ENCODE results near the gene DBNDD1.

DBNDD1 gene

DNA sequence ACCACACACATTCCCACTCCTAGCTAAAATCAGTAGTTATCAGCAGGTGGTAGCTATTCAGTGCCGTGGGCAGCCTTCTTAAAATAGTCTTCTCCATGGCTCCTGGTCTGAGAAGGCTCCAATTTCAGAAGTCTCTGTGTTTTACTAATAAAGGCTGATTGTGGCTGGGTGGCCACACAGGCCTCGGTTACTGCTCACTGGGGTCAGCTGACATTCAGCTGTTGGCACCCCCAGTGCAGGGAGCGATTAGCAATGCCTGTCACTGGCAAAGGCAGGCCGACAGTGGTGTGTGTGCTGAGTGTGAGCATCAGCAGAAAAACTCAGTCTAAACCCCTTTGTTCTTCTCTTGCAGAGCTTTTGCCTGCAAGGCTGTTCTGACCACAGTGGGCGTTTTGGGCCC lies 16.6 kb upstream of the DBNDD1 start:
- DNase-seq (ENCODE audit: low read depth in 2 of 2) = no peak

DNA sequence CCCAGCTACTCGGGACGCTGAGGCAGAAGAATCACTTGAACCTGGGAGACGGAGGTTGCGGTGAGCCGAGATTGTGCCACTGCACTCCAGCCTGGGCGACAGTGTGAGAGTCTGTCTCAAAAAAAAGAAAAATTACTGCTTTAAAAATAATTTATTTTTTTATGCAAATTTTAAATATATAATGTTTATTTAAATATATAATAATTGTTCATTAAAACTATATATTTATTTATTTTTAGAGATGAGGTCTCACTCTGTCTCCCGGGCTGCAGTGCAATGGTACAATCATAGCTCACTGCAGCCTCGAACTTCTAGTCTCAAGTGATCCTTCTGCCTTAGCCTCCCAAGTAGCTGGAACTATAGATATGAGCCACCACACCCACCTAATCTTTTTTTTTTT lies 15.2 kb upstream of the DBNDD1 start:
- DNase-seq (ENCODE audit: low read depth in 2 of 2) = no peak

DNA sequence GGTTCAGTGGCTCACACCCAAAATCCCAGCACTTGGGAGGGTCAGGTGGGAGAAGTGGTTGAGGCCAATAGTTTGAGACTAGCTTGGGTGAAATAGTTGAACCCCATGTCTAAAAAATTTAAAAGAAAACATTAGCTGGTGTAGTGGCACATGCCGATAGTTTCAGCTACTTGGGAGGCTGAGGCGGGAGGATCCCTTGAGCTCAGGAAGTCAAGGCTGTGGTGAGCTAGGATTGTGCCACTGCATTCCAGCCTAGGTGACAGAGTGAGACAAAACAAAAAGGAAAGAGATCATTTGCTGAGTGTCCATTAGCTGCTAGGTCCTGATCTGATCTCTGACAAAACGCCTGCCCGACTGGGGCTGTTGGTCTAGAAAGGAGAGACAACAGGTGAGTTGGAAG lies 14.1 kb upstream of the DBNDD1 start:
- no peak for DNase-seq (ENCODE audit: low read depth in 2 of 2)

DNA sequence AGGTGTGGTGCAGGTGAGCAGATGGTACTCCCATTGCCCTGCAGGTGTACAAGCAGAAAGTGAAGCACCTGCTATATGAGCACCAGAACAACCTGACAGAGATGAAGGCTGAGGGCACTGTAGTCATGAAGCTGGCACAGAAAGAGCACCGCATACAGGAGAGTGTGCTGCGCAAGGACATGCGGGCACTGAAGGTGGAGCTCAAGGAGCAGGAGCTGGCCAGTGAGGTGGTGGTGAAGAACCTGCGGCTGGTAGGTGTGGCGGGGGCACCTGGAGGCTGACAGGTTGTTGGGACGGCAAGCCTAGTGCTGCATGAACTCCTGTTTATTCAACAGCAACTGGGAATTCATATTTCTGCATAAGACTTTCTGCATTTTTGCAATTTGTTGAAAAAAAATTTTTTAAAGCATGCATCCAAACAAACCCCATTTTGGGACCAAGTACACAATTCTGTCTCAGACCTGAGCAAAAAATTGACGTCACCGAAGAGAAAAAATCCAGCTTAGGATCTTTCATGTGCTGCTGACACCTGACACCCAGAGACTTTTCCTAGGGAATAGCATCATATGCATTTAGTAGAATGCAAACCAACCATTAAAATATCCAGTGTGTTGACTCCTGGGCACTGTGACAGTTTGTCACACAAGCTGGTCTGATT lies 13.5 kb upstream of the DBNDD1 start:
- DNase-seq (ENCODE audit: low read depth in 2 of 2) = no peak

DNA sequence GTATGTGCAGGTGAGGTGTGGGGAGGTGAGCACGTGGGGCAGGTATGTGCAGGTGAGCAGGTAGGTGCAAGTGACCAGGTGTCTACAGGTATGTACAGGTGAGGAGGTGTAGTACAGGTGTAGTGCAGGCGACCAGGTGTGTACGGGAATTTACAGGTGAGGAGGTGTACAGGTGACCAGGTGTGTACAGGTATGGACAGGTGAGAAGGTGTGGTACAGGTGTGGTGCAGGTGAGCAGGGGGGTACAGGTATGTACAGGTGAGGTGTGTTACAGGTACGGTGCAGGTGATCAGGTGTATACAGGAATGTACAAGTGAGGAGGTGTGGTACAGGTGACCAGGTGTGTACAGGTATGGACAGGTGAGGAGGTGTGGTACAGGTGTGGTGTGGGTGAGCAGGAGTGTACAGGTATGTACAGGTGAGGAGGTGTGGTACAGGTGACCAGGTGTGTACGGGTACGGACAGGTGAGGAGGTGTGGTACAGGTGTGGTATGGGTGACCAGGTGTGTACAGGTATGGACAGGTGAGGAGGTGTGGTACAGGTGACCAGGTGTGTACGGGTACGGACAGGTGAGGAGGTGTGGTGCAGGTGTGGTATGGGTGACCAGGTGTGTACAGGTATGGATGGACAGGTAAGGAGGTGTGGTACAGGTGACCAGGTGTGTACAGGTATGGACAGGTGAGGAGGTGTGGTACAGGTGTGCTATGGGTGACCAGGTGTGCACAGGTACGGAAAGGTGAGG lies 12.8 kb upstream of the DBNDD1 start:
- no peak for DNase-seq (ENCODE audit: low read depth in 2 of 2)

DNA sequence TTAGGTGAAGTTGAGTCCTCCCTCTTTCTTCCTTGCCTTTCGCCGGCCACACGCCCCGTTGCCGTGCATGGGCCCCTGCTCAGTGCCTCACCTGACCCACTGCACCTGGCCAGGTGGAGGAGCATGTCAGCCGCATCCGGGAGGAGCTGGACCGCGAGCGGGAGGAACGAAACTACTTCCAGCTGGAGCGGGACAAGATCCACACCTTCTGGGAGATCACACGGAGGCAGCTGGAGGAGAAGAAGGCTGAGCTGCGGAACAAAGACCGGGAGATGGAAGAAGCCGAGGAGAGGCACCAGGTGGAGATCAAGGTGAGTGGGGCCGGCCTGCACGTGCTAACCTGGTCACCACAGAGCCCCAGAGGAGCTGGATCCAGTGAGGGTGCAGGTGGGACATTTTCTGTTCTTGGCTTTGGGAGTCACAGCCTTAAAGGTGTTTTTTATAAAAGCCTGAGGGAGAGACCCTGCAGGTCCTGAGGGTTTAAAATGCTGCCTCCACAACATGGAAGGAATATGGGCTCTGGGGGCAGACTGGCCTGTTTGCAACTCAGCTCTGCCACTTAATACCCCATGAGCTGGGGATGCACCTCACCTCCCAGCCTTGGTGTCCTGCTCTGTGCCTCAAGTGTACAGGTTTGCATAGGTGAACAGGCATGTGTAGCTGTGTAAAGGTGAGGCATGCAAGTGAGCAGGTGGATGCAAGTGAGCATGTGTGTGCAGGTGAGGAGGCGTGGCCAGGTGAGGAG lies 12.1 kb upstream of the DBNDD1 start:
- DNase-seq (ENCODE audit: low read depth in 2 of 2) = no peak

DNA sequence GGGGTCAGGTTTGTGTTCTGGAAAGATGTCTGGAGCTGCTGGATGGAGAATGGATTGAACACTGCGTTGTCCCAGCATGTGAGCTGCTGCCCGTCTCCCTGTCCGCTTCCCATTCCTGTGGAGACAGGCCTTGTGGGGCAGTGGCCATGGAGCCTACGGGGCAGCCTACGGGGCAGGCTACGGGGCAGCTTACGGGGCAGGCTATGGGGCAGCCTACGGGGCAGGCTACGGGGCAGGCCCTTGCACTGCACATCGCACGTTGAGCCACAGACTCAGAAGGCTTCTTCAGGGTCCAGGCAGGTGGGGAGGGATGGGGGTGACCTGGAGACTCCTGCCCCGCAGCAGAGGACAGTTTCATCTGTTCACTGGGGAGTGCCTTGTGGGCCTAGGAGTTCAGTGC lies 9.7 kb upstream of the DBNDD1 start:
- DNase-seq (ENCODE audit: low read depth in 2 of 2) = no peak

DNA sequence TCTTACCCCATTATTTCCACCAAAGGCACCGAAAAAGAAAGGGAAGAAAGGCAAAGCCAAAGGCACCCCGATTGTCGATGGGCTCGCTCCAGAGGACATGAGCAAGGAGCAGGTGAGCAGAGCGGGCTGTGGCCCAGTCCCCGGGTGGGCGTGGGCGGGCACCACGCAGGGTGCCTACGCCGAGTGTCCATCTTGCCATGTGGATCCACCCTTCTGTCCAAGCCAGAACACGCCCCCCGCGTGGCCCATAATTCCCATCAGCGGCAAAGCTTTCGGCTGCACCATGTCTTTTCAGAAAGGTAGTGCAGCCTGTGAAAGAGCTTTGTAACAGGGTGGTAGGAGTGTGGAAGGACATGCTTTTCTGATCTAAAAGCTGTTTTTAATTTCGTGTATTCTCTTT lies 8.4 kb upstream of the DBNDD1 start:
- no peak for DNase-seq (ENCODE audit: low read depth in 2 of 2)

DNA sequence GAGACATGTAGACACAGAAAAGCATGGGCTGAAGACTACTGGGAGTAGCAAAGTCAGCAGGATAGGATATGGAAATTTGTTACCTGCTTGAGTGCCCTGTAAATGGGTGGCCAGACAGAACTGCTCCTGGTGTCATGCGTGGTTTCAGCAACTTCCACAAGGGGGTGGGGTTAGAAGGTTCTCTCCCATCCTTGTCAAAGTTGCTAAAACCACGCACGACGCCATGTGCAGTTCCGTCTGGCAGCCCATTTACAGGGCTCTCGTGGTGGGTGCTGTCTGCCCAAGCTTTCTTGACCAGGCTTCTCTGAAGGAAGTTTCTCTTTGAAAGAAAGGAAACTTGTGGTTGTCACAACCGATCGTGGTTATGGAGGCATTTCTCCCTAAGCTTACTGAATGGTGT lies 6.9 kb upstream of the DBNDD1 start:
- DNase-seq (ENCODE audit: low read depth in 2 of 2) = no peak

DNA sequence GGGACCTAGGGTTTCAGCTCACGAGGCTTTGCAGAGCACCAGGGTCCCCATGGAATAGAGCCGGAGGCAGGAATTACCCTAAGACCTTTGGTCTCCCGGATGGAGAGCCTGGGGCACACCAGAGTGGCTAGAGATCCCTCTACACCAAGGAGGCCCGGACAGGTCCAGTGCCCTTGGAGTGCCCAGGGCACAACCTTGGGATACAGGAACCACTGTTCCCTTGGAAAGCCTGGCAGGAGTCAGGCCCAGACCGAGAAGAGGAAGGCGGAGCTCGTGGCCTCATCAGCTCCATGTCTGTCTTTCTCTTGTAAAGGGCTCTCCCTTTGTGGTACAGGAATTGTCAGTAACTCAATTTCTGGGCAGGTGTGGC lies 3.8 kb upstream of the DBNDD1 start:
- no peak for DNase-seq (ENCODE audit: low read depth in 2 of 2)

DNA sequence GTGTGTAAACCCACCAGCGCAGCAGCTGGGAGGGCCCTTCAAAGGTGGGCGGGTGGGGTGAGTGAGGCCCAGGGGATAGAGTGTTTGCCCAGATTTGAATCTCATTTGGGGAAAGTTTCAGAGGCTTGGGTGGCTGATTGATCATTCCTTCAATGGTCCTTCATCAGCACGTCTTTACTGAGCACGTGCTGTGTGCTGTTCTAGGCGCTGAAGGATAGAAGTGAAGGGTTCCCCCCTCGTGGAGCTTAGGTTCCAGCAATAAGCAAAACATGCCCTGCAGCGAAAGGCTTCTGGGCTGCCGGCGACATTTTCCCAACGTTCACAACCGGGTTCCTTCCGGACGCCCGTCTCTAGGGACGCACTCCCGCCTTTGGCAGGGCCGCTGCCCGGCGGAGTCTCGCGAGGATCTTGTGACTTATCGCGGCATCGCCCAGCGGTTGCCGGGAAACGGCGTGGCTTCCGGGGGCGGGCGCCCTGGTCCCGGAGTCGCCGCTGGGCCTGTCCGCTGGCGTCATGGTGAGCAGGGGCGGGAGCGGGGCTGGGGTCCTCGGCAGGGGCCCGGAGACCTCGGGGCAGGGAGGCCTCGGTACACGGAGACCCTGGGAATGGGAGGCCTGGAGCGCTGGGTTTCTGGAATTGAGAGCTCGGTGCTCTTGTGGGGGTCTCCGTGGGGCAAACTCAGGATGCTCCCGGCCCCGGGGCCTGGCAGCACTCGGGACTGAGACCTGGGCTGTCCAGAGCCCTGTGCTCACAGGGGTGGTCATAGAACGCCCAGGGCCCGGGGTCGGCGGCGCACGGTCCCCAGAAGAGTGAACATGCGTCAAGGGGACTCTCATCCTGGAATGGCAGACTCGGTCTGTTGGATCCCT lies 3.2 kb upstream of the DBNDD1 start:
- DNase-seq (ENCODE audit: low read depth in 2 of 2) = peak; percentile 39 to 59

DNA sequence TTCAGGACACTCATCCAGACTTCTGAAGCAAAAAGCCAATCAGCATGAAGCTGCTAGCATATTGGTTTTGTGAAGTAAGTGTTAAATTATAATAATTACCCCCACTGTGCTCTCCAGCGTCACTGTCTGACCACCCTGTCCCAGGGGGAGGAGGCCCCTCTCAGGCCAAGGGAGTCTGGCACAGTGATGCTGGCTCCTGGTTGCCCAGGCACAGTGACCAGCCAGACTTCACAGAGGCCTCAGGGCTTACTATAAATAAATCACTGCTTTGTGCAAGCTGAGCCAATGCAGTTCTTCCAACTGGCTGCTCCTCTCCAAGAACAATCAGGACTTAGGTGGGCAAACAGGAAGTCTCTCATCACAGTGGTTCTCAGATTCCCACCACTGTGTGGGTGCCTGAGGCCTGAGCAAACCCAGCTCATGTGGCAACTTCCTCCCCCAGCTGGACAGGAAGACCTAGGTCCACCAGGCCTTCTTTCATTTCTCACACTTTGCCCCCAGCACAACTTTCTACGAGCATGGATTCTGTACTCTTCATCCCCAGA lies 1.7 kb upstream of the DBNDD1 start:
- DNase-seq (ENCODE audit: low read depth in 2 of 2) = no peak

DNA sequence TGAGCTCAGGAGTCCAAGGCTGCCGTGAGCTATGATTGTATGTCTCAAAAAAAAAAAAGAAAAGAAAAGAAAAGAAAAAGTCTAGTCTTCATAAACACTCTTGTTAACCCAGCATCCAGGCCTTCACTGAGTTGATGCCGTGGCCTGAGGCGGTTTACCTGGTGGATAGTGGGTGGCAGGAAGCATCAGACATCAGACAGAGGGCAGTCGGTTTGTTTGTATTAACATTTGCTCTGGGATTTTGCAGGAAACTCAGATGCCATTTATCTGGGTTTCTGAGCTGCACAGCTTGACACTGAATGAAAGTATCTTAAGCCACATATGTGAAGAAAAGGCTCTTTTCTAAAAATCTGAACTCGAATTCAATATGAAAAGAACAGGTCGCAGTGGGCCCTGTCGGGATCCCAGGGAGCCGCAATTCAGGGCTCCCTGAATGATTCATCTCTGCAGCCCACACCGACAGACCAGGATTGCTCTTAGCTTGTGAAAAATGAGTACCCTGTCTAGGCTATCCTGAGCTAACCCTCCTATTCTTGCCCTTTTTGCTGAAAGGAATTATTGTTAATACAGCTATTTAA lies 1.1 kb upstream of the DBNDD1 start:
- DNase-seq (ENCODE audit: low read depth in 2 of 2) = no peak

DNA sequence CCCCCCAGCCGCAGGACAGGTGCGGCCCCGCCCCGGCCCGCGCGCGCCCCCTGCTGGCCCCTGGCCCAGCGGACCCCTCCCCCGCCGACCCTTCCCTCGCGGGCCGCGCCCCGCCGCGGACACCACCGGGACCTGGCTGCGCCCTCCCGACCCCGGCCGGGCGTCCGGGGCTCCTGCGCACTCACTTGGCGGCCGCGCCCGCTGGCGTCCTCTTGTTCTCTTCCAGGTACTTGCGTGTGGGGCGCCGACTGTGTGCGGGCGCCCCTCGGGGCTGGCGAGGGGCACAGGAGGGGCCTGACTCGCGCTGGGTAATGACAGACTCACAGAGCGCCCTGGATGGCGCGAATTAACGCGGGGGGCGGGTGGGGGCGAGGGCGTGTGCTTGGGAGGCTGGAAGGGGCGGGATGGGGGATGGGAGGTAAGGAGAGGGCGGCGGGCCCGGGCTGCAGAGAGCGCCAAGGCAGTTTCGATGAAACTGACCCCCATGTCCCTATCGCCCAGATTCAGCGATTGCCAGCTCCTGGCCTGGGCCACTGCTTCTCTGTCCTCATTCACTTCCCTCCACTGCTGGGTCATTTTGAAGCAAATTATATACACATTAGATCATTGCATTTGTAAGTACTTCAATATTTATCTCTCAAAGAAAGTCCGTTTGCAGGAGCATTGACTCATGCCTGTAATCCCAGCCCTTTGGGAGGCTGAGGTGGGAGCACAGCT lies 445 bp upstream of the DBNDD1 start:
- DNase-seq (ENCODE audit: low read depth in 2 of 2) = peak in 1 of 2 donors; percentile 35

DNA sequence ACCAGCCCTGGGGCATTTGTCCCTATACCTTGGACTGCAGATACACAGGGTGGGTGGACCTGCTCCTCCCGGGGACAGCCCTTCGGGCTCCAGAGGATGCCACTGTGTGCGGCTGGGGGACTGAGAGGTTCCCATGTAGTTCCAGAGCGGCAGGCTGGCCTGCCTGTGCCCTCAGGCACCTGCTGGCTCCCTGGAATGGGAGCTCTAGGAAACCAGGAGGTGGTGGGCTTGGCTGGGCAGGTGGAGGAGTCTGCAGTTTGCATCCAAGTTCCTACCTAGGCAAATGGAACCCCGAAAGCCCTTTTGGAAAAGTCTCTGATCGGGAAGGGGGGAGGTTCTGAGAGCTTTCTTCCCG lies 982 bp downstream of the DBNDD1 start:
- DNase-seq (ENCODE audit: low read depth in 2 of 2) = no peak

DNA sequence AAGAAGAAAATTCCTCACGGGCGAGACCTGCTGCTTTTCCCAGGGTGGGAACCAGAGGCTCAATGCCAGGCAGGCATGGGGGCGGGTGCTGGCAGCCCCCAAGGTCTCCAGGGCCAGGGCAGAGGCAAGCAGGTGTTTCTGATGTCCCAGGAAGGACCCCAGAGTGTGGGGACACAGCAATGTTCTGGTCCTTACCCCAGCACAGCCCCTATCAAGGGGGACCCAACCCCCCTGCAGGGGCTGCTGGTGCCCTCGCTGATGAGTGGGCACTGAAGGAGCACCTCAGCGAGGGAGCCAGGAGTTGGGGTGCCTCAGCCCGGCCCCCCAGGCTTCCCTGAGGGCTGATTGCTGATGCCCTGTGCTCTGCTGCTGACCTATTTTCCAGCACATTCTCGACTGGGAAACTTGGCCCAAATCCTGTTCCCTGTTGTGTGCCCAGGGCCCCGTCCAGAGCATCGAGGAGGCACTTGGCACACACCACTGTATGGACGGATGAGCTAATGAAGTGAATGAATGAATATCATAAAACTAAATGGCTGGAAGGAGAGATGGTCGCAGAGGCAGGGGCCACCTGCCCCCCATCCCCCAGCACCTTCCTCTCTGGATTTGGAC lies 2.8 kb downstream of the DBNDD1 start:
- no peak for DNase-seq (ENCODE audit: low read depth in 2 of 2)

DNA sequence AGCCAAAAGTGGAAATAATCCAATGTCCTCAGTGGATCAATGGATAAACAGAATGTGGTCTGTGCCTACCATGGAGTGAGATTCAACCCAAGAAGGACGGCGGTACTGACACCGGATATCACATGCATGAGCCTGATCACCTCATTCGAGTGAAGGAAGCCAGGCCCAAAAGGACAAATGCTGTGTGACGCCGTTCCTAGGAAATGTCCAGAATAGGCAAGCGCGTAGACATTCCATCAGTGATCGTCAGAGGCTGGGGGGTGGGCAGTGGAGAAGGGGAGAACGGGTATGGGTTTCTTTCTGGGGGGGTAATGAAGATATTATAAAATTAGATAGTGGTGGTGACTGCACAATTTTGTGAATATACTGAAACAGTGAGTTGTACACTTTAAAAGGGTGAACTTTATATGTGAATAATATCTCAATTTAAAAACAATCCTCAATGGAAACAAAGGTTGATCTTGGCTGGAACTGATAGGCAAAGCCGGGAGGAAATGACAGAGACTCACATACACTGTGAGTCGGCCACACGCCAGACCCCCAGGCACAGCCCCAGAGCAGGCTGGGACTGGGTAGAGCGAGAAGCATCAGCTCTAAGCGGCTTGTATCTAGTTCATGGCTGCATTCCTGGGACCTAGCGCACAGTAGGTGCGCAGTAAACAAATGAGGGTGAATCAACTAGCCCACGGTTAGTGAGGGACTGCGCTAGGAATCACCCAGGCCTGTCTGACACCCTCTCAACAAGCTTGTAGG lies 3.5 kb downstream of the DBNDD1 start:
- DNase-seq (ENCODE audit: low read depth in 2 of 2) = no peak

DNA sequence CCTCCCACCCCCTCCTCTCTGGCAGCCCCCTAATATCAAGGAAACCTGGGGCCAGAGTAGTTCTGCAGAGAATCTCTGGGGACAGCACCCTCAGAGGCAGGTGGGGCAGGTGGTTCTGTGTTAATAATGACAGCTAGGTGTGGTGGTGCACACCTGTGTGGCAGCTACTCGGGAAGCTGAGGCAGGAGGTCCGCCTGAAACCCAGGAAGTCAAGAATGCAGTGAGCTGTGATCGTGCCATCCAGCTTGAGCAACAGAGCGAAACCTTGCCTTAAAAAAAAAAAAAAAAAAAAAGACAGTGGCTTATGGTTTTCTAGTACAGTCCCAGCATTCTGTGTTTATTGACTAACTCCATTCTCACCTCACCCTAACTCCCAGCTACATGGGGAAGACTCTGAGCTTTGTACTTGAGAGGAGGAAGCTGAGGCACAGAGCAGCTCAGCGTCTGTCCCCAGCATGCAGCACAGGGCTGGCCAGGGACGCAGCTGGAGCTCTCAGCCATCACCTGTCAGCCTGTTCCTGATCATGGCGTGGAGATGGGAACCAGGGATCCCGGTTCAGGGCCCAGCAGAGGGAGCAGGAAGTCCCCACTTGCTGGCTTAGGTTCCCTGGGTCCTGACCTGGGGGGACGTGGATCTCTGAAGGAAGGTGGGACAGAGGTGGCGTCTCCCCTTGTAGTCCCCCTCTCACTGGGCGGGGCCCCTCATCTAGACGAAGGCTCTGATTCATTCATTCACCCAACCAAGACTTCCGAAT lies 6.1 kb downstream of the DBNDD1 start:
- DNase-seq (ENCODE audit: low read depth in 2 of 2) = no peak

DNA sequence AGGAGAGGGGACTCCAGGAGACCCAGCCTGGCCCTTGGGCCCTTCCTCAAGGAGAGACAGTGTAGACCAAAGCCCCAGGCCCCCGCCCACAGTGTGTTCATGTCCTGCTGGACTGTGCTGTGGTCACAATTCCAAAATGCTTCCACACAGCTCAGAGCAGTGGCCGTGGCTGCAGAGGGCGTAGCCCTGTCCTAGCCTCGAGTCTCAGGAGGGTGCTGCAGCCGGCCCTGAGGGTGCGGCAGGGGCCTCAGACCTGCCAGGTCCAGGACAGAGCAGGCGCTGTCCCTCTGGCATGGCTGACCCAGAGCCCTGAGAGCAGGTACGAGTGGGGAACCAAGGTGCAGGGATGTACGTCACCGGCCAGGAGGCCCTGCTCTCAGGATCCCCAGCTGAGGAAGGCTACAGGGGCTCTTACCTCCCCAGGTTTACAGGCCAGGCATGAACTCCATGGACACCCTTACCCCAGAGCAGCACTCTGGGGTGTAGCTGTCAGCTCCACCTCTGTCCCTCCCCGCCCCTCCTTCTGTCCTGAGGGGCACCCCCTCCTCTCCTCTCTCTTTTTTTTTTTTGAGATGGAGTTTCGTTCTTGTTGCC lies 7.3 kb downstream of the DBNDD1 start:
- DNase-seq (ENCODE audit: low read depth in 2 of 2) = no peak
